GM20000 (cell line): ENCODE results near the gene CD24.
"Not testable (repeated sequence)": the region's sequence is repeated elsewhere in the genome, so short reads cannot be mapped to it uniquely, and the experiment has no call there.

ENCODE experiments used
- DNase-seq: peaks from one replicate; pipeline ENCODE4 v3.0.0; 2012; ENCODE audit warnings: low spot score
- TF ChIP-seq, protein P1 (sequence below): IDR thresholded peaks from 2 replicates; pipeline ENCODE4 v1.5.1; 2012; ENCODE audit warnings: mild to moderate bottlenecking, control low read depth; ENCODE audit errors: extremely low read depth, missing control alignments

CD24 gene

DNA sequence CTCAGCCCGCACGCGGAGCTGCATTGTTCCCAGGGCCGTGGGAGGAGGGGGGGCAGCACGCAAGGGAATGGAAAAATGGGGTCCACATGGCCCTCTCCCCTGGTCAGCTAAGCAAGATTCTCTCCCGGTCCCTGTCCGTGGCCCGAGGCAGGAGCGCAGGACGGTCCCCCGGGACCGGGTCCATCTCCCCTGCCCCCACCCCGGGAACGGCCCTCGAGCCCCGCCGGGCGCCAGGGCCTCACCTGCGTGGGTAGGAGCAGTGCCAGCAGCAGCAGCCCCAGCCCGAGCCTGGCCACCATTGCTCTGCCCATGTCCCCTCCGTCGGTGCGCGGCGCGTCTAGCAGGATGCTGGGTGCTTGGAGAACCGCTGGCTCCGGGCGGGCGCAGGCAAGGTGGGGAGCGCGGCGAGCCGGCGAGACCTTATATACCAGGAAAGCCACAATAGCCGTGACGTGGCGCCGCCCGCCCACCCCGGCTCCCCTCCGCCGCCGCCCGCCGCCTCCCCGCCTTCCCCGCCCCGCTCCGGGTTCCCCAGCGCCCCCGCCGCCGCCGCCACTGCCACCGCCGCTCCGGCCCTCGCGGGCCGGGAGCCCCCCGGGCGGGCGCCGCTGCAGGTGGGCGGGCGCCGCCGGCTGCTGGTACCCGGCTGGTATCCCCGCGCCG lies at the start of gene CD24:
CD24 (minus strand) TSS at position 394 of the 663 bp plus-strand sequence; CDS start at position 311, 83 bp downstream.
- peak; percentile 21 for DNase-seq
- TF ChIP-seq, protein P1, sequence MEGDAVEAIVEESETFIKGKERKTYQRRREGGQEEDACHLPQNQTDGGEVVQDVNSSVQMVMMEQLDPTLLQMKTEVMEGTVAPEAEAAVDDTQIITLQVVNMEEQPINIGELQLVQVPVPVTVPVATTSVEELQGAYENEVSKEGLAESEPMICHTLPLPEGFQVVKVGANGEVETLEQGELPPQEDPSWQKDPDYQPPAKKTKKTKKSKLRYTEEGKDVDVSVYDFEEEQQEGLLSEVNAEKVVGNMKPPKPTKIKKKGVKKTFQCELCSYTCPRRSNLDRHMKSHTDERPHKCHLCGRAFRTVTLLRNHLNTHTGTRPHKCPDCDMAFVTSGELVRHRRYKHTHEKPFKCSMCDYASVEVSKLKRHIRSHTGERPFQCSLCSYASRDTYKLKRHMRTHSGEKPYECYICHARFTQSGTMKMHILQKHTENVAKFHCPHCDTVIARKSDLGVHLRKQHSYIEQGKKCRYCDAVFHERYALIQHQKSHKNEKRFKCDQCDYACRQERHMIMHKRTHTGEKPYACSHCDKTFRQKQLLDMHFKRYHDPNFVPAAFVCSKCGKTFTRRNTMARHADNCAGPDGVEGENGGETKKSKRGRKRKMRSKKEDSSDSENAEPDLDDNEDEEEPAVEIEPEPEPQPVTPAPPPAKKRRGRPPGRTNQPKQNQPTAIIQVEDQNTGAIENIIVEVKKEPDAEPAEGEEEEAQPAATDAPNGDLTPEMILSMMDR: no peak

- TF ChIP-seq, protein P1: no peak
- DNase-seq: no peak
Measured at GRCh38 chr6:107021446-107022185, 47.1 kb upstream of the CD24 start.

- no peak for DNase-seq
- TF ChIP-seq, protein P1: no peak
Measured at GRCh38 chr6:107020239-107020638, 45.7 kb upstream of the CD24 start.

DNA sequence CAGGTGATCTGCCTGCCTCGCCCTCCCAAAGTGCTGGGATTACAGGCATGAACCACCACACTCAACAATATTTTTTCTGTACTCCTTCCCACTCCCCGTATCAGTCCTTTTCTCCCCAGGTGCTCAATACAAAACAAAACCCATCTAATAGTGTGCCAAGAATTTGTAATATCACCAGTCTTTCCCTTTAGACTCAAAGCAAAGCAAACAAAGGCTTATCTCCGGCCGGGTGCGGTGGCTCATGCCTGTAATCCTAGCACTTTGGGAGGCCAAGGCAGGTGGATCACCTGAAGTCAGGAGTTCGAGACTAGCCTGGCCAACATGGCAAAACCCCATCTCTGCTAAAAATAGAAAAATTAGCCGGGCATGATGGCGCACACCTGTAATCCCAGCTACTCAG lies 45.1 kb upstream of the CD24 start:
- not testable (repeated sequence) for DNase-seq

DNA sequence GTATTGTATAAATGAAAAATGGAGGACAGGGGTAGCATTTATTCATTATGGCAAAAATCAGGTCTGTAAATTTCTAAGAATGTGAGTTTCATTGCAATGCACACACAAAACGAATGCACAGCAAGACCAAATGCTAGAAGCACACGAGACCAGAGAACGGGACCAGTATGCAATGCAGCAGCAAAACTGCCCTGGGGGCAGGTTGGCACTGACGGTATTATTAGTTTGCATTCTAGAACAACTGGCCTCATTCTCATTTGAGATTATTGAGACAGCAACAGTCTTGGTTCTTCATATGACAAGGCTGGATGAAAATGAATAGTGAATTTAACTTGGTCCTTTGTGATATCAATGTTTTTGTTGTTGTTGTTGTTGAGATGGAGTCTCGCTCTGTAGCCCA lies 44.5 kb upstream of the CD24 start:
- no peak for DNase-seq
- TF ChIP-seq, protein P1: no peak

GRCh38 chr6:107009499-107009898 lies 35.0 kb upstream of the CD24 start:
- DNase-seq: no peak
- TF ChIP-seq, protein P1: no peak

DNA sequence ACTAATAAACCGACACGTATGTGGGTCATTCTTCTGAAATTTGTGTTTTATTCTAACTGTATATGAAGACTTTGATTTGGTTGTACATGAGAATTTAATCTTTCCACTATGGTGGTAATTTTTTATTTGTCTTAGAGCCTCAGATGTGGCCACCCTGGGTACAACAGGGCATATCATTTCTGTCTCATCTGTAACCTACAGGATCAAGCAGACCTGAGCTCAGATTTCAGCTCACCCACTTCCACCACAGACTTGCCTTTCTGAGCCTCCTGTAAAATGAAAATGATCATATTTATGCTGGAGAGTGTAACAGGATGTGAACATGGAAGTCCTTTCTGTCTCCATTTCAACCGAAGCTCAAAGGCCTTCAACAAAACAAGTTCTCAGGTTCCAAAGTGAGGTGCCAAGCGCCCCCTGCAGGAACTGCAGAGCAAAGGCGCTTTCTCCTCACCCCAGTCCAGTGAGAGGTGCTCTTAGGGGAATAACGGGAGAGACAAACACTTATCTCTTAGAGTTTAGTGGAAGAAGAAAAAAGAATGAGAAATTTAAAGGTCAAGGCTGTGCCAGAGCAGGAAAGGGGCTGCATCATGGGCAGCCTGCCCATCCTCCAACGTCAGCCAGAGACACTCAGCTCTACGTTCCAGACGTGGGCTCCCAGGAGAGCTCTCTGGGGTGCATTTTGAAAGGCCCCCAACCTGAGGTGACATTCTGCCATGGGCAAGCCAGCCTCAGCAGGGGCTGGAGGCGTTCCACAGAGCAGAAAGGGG lies 23.0 kb upstream of the CD24 start:
- TF ChIP-seq, protein P1: peak; percentile 86
- DNase-seq: peak; percentile 75
